Left ventricle myocardium inferior (tissue), 1 donor: Measurements from ENCODE around the gene ATPAF1. TPM values are rescaled to one million over a fixed set of nuclear protein-coding genes. Genes with fewer than 3 reads are reported as not detected.

Experiments
- DNase-seq: peaks from one replicate; pipeline ENCODE4 v3.0.0-alpha.2; 2020
- H3K27ac ChIP-seq: fragments of 200-600 bp; replicated peaks from 2 replicates; pipeline ENCODE4 v1.8.0; 2021
- H3K27me3 ChIP-seq: fragments of 200-600 bp; 2 replicates; pipeline ENCODE4 v1.8.0; 2021; ENCODE audit warnings: low read depth
- H3K36me3 ChIP-seq: fragments of 200-600 bp; 2 replicates; pipeline ENCODE4 v1.8.0; 2021
- H3K4me1 ChIP-seq: fragments of 200-600 bp; 2 replicates; pipeline ENCODE4 v1.8.0; 2021
- H3K4me3 ChIP-seq: fragments of 200-600 bp; 2 replicates; pipeline ENCODE4 v1.8.0; 2021; ENCODE audit warnings: mild to moderate bottlenecking, moderate library complexity
- H3K9me3 ChIP-seq: fragments of 200-600 bp; replicated peaks from 2 replicates; pipeline ENCODE4 v1.8.0; 2021
- CTCF ChIP-seq: fragments of 200-600 bp; IDR thresholded peaks from 2 replicates; pipeline ENCODE4 v1.8.0; 2021; ENCODE audit warnings: antibody characterized with exemption, mild to moderate bottlenecking, borderline replicate concordance
- intact Hi-C: fragments of 100-400 bp; cut with micrococcal nuclease; formaldehyde crosslinking; loops from one replicate; pipeline ENCODE4 v1.11.0; 2022
- total RNA-seq: library from RNA; stranded (reverse); fragmentation: NEBNext Ultra II Directional; extraction: Animal tissue kit (Norgen Biotek cat#: 25700); gene quantifications from one replicate; pipeline ENCODE4 v1.2.1, GENCODE V29; 2021
- donor health status: DM: no; HTN: yes; CAD: no; lungs with severe emphysema.

Gene ATPAF1
- total RNA-seq, 1 donor from 2014 or later = 235 TPM

DNA sequence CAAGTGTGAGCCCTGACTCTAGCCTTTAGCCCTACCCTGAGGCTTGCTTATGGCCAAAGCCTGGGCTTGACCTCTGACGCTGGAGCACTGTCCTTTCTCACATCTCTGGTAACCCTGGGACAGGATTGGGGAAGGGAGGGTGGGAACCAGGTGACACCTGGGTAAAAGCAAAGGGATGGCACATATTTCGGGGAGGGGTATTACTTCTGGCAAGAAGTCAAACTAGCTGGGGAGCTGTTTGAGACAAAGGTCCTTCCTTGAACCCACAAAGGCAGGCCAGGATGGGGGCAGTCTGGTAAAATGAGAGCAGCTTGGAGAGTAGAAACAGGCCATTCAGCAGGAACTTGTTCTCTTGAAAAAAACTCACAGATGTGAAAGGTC lies 53.6 kb downstream of the ATPAF1 start:
- no peak for DNase-seq
- Histone ChIP-seq H3K4me1 (peaks cover 71% of the 10 kb centered on the region), H3K27ac (peak overlapping the region; percentile 99), H3K9me3 (no peaks in the 10 kb centered on the region), H3K4me3 (peak overlapping the region; percentile 93), H3K27me3 (no peaks in the 10 kb centered on the region), H3K36me3 (peaks cover 25% of the 10 kb centered on the region)
- TF ChIP-seq CTCF = no peak
- intact Hi-C loops = no loop called here

DNA sequence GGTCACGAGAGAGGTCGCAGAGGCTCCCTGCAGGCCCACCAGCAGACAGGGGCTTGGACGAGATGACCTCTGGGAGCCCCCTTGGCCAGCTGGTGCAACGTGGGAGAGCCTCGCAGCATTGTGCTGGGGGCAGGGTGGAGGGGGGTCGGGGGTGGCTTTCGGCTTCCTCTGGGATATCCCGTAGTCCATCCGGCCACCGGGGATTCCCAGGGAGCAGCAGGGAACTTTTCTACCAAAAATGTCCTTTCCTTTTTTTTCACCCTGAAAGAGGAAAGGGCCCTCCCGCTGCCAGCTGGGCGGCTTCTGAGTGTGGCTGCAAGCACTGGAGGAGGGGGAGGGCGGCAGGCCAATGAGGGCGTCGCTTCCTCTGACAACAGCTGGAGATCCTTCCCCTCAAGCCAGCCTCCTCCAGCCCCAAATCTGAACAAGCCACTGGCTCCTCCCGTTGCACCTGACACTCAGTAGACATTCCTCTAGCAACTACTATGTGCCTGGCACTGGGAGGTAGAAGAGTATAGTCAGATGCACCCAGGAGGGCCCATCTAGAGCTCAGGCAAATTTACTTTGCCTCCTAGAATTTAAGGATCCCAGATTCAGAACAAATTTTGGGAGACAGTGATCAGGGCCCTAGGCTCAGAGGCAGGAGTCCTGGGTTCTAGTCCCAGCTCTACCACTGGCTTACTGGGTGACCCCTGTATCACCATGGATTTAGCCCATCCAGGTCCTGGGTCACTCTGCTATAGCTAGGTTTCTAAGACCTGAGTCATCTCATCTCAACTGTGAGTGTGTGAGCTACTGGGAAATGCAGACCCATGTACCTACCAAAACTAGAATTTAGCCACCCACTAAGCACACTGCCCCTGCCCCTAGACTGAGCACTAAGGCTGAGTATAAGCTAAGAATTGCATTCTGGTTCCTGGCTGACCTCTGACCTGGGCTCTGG lies 54.2 kb downstream of the ATPAF1 start:
- H3K9me3 ChIP-seq = no peaks in the 10 kb centered on the region
- intact Hi-C loops = no loop called here
- no peak for TF ChIP-seq CTCF
- H3K36me3 ChIP-seq = peaks cover 31% of the 10 kb centered on the region
- H3K27me3 ChIP-seq = no peaks in the 10 kb centered on the region
- peak overlapping the region; percentile 99 for H3K27ac ChIP-seq
- peaks cover 71% of the 10 kb centered on the region for H3K4me1 ChIP-seq
- peak overlapping the region; percentile 93 for H3K4me3 ChIP-seq
- DNase-seq = peak; percentile 96

- H3K4me3 ChIP-seq = peak overlapping the region; percentile 93
- H3K36me3 ChIP-seq = peaks cover 40% of the 10 kb centered on the region
- H3K4me1 ChIP-seq = peaks cover 74% of the 10 kb centered on the region
- no peaks in the 10 kb centered on the region for H3K9me3 ChIP-seq
- no peak for TF ChIP-seq CTCF
- peak overlapping the region; percentile 99 for H3K27ac ChIP-seq
- no peaks in the 10 kb centered on the region for H3K27me3 ChIP-seq
- intact Hi-C loops = no loop called here
- peak; percentile 31 for DNase-seq
Observed at GRCh38 chr1:46612937-46613660, 55.1 kb downstream of the ATPAF1 start.

DNA sequence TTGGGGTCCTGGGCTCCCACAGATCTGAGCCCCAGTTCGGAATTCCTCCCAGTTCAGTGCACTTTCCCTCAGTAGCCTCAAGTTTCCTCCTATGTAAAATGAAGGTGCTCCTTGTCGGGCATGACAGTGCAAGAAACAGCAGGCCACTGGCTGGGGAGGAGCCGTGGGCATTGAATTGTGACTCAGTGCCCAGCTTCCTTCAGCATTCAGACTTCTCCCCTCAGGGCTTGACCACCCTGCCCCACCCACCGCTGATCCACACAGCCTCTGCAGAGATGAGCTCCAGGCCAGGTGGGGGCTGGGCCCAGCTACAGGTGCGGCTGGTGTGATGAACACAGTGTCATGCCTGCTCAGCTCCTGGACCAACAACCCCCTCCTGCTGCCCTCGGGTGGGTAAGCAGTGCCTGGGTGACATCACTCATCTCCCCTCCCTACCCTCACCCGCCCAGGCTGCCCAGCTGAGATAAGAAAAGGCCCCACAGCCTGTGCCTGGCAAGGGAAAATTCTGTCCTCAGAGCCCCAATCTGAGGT lies 56.4 kb downstream of the ATPAF1 start:
- no peak for TF ChIP-seq CTCF
- intact Hi-C loops = no loop called here
- no peaks in the 10 kb centered on the region for H3K27me3 ChIP-seq
- no peaks in the 10 kb centered on the region for H3K9me3 ChIP-seq
- H3K4me3 ChIP-seq = no peak overlapping the region
- DNase-seq = no peak
- peak overlapping the region; percentile 99 for H3K27ac ChIP-seq
- H3K36me3 ChIP-seq = peaks cover 42% of the 10 kb centered on the region
- H3K4me1 ChIP-seq = peaks cover 78% of the 10 kb centered on the region

- intact Hi-C loops = no loop called here
- DNase-seq = peak; percentile 47
- Histone ChIP-seq H3K9me3 (no peaks in the 10 kb centered on the region), H3K4me1 (peaks cover 71% of the 10 kb centered on the region), H3K36me3 (peaks cover 36% of the 10 kb centered on the region), H3K27ac (peak overlapping the region; percentile 55), H3K4me3 (no peak overlapping the region), H3K27me3 (no peaks in the 10 kb centered on the region)
- TF ChIP-seq CTCF = no peak
Observed at GRCh38 chr1:46607345-46608130, 60.6 kb downstream of the ATPAF1 start.
